PC-3 (cell line): ENCODE measurements around the gene ZNRF1. TPM values are rescaled to one million over a fixed set of nuclear protein-coding genes. Genes with fewer than 3 reads are reported as not detected.

Experiments used
- ATAC-seq: fragments of 200-7000 bp; cut with Tn5 transposase; 2 replicates; pipeline ENCODE4 v1.9.1; 2020; ENCODE audit warnings: mild to moderate bottlenecking, moderate library complexity
- BruUV-seq: library from RNA; stranded (reverse); fragments of 400-500 nt; replicated peaks from 2 replicates; lab custom pipeline; 2021; lab: Mats Ljungman, UMichigan
- CTCF ChIA-PET: fragments of 300-600 bp; sonication (Branson Sonifier 250); formaldehyde crosslinking; loops from one replicate; lab custom pipeline; 2022; ENCODE audit warnings: antibody characterized with exemption; lab: Charles Lee
- POLR2A ChIA-PET: fragments of 300-600 bp; sonication (Branson Sonifier 250); formaldehyde crosslinking; loops from one replicate; lab custom pipeline; 2022; ENCODE audit warnings: antibody characterized with exemption; ENCODE audit not compliant: unreplicated experiment; lab: Charles Lee
- DNase-seq: peaks from one replicate; pipeline ENCODE4 v3.0.0-alpha.2; 2015
- H2AFZ ChIP-seq: fragments of 300-600 bp; sonication (generic); 2 replicates; pipeline ENCODE4 v1.6.0; 2016; ENCODE audit warnings: antibody characterized with exemption, low read length
- H3F3A ChIP-seq: fragments of 300-600 bp; sonication (generic); one replicate; pipeline ENCODE4 v1.6.0; 2017; ENCODE audit warnings: antibody characterized with exemption, low read length, control low read depth, mild to moderate bottlenecking; ENCODE audit not compliant: unreplicated experiment
- H3K27ac ChIP-seq: fragments of 300-600 bp; sonication (generic); 2 replicates; pipeline ENCODE4 v1.5.1; 2016; ENCODE audit warnings: mild to moderate bottlenecking, low read length
- H3K27me3 ChIP-seq: fragments of 300-600 bp; sonication (generic); 2 replicates; pipeline ENCODE4 v1.6.1; 2016; ENCODE audit warnings: low read length, mixed read lengths
- H3K36me3 ChIP-seq: fragments of 300-600 bp; sonication (generic); 2 replicates; pipeline ENCODE4 v1.6.1; 2016; ENCODE audit warnings: low read depth, mixed run types, low read length, mixed read lengths
- H3K4me1 ChIP-seq: fragments of 300-600 bp; sonication (generic); 2 replicates; pipeline ENCODE4 v1.5.1; 2016; ENCODE audit warnings: low read length; ENCODE audit not compliant: insufficient read depth
- H3K4me2 ChIP-seq: fragments of 300-600 bp; sonication (generic); 2 replicates; pipeline ENCODE4 v1.6.0; 2016; ENCODE audit warnings: low read length
- H3K4me3 ChIP-seq: fragments of 300-600 bp; sonication (generic); 2 replicates; pipeline ENCODE4 v1.5.1; 2016; ENCODE audit warnings: mild to moderate bottlenecking, low read length, mixed read lengths
- H3K79me2 ChIP-seq: fragments of 300-600 bp; sonication (generic); 2 replicates; pipeline ENCODE4 v1.6.1; 2017; ENCODE audit warnings: low read length, mixed read lengths
- H3K9ac ChIP-seq: fragments of 300-600 bp; sonication (generic); 2 replicates; pipeline ENCODE4 v1.6.0; 2016; ENCODE audit warnings: mild to moderate bottlenecking, low read length
- H3K9me2 ChIP-seq: fragments of 300-600 bp; sonication (generic); replicated peaks from 2 replicates; pipeline ENCODE4 v1.6.1; 2016; ENCODE audit warnings: mixed run types, low read length, mixed read lengths
- H3K9me3 ChIP-seq: fragments of 300-600 bp; sonication (generic); 2 replicates; pipeline ENCODE4 v1.6.1; 2016; ENCODE audit warnings: low read length, mixed read lengths
- H4K20me1 ChIP-seq: fragments of 300-600 bp; sonication (generic); 2 replicates; pipeline ENCODE4 v1.6.1; 2016; ENCODE audit warnings: low read length, mixed read lengths
- EZH2 ChIP-seq: fragments of 300-600 bp; sonication (generic); IDR thresholded peaks from one replicate; pipeline ENCODE4 v1.6.1; 2017; ENCODE audit warnings: antibody characterized with exemption, mild to moderate bottlenecking, low read length; ENCODE audit not compliant: unreplicated experiment
- EZH2phosphoT487 ChIP-seq: fragments of 300-600 bp; sonication (generic); IDR thresholded peaks from 2 replicates; pipeline ENCODE4 v1.6.1; 2018; ENCODE audit warnings: mild to moderate bottlenecking, antibody characterized with exemption, low read length, borderline replicate concordance
- intact Hi-C: fragments of 100-400 bp; cut with micrococcal nuclease; formaldehyde crosslinking; loops from 2 replicates; pipeline ENCODE4 v1.9.0; 2023
- total RNA-seq: library from RNA; depleted of rRNA; stranded (reverse); fragments of >200 nt; gene quantifications from 2 replicates; pipeline ENCODE4 v1.2.3, GENCODE V29; 2014
- TF ChIP-seq, protein P1 (sequence below): fragments of 300-600 bp; sonication (generic); conservative IDR thresholded peaks from 2 replicates; pipeline ENCODE4 v1.5.1; 2017; ENCODE audit warnings: antibody characterized with exemption, low read depth, mild to moderate bottlenecking, low read length

The ZNRF1 gene
- total RNA-seq, 1 experiment from 2014 or later, result 60.4 TPM

DNA sequence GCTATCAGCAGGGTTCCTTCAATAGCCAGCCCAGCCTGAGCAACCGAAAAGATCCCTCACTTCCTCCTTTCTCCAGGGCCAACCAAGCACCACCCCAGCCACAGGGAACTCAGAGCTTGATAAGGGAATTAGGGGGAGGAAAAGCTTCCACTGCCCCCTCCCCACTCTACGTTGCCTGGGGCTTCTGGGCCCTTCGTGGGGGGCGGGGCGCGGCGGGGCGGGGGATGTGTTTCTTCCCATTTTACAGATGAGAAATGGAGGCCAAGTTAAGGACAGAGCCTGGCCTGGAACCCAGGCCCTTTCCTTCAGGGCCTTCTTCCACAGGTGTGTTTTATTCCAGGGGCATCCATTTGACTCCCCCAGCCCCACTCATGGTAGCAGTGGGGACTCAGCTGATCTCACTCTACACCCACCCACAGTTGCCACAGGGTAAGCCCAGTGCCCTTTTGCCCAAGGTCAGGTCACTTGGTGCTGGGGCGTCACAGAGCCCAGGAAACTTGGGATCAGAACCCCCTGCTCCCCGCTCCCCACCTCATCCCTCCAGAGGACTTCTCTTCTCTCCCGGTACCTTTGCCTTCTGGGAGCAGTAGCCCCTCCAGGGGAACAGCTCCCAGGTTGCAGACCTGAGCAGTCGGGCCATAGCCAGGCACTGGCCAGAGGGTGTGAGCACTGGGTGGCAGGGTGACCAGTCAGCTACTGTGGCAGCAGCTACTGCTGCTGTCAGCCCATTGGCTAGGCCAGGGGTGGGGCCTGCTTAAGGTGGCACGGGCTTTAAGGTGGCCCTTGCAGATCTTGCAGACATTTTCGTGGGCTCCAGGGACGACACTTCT, 117.5 kb downstream of the ZNRF1 start, which contains the start of gene LDHD:
TSS of gene LDHD (minus strand) at position 700 of the 830 bp plus-strand sequence. CDS start at position 640, 60 bp downstream.
- ChIA-PET POLR2A (interaction anchor here (0.5 kb wide), 1 partner anchor 14 kb away, joined by 12 read pairs; no protein-coding TSS in a partner anchor), CTCF (no interaction called here)
- TF ChIP-seq EZH2, result no peak
- TF ChIP-seq, protein P1, sequence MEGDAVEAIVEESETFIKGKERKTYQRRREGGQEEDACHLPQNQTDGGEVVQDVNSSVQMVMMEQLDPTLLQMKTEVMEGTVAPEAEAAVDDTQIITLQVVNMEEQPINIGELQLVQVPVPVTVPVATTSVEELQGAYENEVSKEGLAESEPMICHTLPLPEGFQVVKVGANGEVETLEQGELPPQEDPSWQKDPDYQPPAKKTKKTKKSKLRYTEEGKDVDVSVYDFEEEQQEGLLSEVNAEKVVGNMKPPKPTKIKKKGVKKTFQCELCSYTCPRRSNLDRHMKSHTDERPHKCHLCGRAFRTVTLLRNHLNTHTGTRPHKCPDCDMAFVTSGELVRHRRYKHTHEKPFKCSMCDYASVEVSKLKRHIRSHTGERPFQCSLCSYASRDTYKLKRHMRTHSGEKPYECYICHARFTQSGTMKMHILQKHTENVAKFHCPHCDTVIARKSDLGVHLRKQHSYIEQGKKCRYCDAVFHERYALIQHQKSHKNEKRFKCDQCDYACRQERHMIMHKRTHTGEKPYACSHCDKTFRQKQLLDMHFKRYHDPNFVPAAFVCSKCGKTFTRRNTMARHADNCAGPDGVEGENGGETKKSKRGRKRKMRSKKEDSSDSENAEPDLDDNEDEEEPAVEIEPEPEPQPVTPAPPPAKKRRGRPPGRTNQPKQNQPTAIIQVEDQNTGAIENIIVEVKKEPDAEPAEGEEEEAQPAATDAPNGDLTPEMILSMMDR, result no peak
- no peak for TF ChIP-seq EZH2phosphoT487
- peak; percentile 100 for ATAC-seq
- Histone ChIP-seq H3K27ac (no peak within 1 kb of the TSS), H3K79me2 (no peaks in the 10 kb centered on the region), H3F3A (no peaks in the 10 kb centered on the region), H3K4me2 (peak within 1 kb of the TSS; percentile 83), H3K36me3 (no peaks in the 10 kb centered on the region), H3K9me3 (no peaks in the 10 kb centered on the region), H4K20me1 (no peaks in the 10 kb centered on the region), H3K4me1 (peaks cover 7% of the 10 kb centered on the region), H3K9ac (no peak within 1 kb of the TSS), H3K4me3 (peak within 1 kb of the TSS; percentile 61), H3K9me2 (no peaks in the 10 kb centered on the region), H2AFZ (peak within 1 kb of the TSS; percentile 74), H3K27me3 (no peaks in the 10 kb centered on the region)
- TSS peak; percentile 28 for BruUV-seq
- peak; percentile 75 for DNase-seq
- intact Hi-C loops, result loop anchor here (2.0 kb wide), 1 partner anchor 33 kb away; the partner anchor contains the start of gene ZFP1

DNA sequence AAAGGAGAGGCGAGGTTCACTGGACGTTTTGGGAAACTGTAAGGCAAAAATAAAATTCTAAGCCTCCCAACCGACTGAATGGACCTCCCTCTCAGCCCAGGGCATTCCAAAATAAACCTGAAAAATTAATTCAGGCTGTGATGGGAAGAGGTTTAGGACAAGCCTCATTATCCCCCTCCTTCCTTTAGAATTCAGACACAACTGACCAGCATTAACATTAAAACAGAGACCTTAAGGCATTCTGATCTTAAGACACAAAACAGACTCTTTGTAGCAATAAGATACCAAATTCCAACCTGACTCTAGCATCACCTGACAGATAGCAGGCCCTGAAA, 118.1 kb downstream of the ZNRF1 start:
- Histone ChIP-seq H4K20me1 (no peaks in the 10 kb centered on the region), H2AFZ (peak overlapping the region; percentile 74), H3K27ac (no peak overlapping the region), H3K4me1 (peaks cover 4% of the 10 kb centered on the region), H3K36me3 (no peaks in the 10 kb centered on the region), H3K9me2 (no peaks in the 10 kb centered on the region), H3K9me3 (0 out of 2 replicates have a peak, but pooled peaks cover 3% of the 10 kb centered on the region), H3K9ac (no peak overlapping the region), H3K4me3 (peak overlapping the region; percentile 61; the same call in 1 of the 2 replicates), H3K27me3 (no peaks in the 10 kb centered on the region), H3K79me2 (no peaks in the 10 kb centered on the region), H3F3A (no peaks in the 10 kb centered on the region), H3K4me2 (peak overlapping the region; percentile 83)
- CTCF ChIA-PET, result no interaction called here
- TF ChIP-seq, protein P1, result no peak
- TF ChIP-seq EZH2phosphoT487, result no peak
- TF ChIP-seq EZH2, result no peak
- DNase-seq, result no peak
- intact Hi-C loops, result loop anchor here (2.0 kb wide), 1 partner anchor 32 kb away; the partner anchor contains the start of gene ZFP1
- BruUV-seq, result no TSS peak
- POLR2A ChIA-PET, result interaction anchor here (0.5 kb wide), 1 partner anchor 13 kb away, joined by 12 read pairs; no protein-coding TSS in a partner anchor
- ATAC-seq, result peak; percentile 9
